Measurements from ENCODE around the gene GOLGA5.
"Not testable (repeated sequence)": the region's sequence is repeated elsewhere in the genome, so short reads cannot be mapped to it uniquely, and the experiment has no call there.

The GOLGA5 gene

GRCh38 chr14:92846162-92846897 lies 52.2 kb downstream of the GOLGA5 start:
- H3K9me3 ChIP-seq (ENCODE audit: control insufficient read depth in 1 of 2, low read length in 2 of 2), result no peaks in the 10 kb centered on the region
- no peaks in the 10 kb centered on the region for H3K27me3 ChIP-seq (ENCODE audit: low read depth, low read length)
- H3K4me1 ChIP-seq (ENCODE audit: control insufficient read depth in 1 of 2, insufficient read depth in 2 of 2, low read length in 2 of 2), result peaks cover 0 to under 1% of the 10 kb centered on the region in 2 donors
- H3K27ac ChIP-seq (ENCODE audit: low read length), result no peak overlapping the region
- H3K4me3 ChIP-seq (ENCODE audit: low read depth in 1 of 2, low read length in 2 of 2), result no peak overlapping the region
- H3K36me3 ChIP-seq (ENCODE audit: control insufficient read depth in 1 of 2, insufficient read depth in 2 of 2, low read length in 2 of 2), result peaks cover under 1 to 1% of the 10 kb centered on the region in 2 donors

GRCh38 chr14:92847278-92847677 lies 53.2 kb downstream of the GOLGA5 start:
- H3K9me3 ChIP-seq (ENCODE audit: control insufficient read depth in 1 of 2, low read length in 2 of 2), result no peaks in the 10 kb centered on the region
- no peak overlapping the region for H3K27ac ChIP-seq (ENCODE audit: low read length)
- H3K27me3 ChIP-seq (ENCODE audit: low read depth, low read length), result no peaks in the 10 kb centered on the region
- H3K4me3 ChIP-seq (ENCODE audit: low read depth in 1 of 2, low read length in 2 of 2), result no peak overlapping the region
- H3K4me1 ChIP-seq (ENCODE audit: control insufficient read depth in 1 of 2, insufficient read depth in 2 of 2, low read length in 2 of 2), result no peaks in the 10 kb centered on the region
- no peaks in the 10 kb centered on the region for H3K36me3 ChIP-seq (ENCODE audit: control insufficient read depth in 1 of 2, insufficient read depth in 2 of 2, low read length in 2 of 2)

DNA sequence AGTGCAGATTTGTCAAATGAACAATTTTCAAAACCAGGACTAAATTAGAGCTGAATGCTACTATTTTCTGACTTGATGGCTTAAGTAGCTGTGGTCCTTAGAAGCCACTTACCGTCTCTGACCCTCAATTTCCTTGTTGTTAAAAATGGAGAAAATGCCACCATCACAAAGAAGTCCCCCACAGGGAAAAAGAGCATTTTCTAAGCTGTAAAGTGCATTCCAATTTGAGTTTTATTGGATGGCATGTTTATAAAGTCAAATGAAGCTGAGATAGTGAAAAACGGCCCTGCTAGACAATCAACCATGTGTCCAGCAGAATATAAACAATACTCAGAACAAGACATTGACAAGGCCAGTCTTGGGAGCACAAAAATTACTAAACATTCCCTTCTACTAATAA lies 53.6 kb downstream of the GOLGA5 start:
- Histone ChIP-seq H3K4me1 (ENCODE audit: control insufficient read depth in 1 of 2, insufficient read depth in 2 of 2, low read length in 2 of 2) (no peaks in the 10 kb centered on the region), H3K27ac (ENCODE audit: low read length) (no peak overlapping the region), H3K36me3 (ENCODE audit: control insufficient read depth in 1 of 2, insufficient read depth in 2 of 2, low read length in 2 of 2) (no peaks in the 10 kb centered on the region), H3K4me3 (ENCODE audit: low read depth in 1 of 2, low read length in 2 of 2) (no peak overlapping the region), H3K9me3 (ENCODE audit: control insufficient read depth in 1 of 2, low read length in 2 of 2) (no peaks in the 10 kb centered on the region), H3K27me3 (ENCODE audit: low read depth, low read length) (no peaks in the 10 kb centered on the region)

GRCh38 chr14:92848887-92849286 lies 54.8 kb downstream of the GOLGA5 start:
- H3K27ac ChIP-seq (ENCODE audit: low read length), result no peak overlapping the region
- H3K4me3 ChIP-seq (ENCODE audit: low read depth in 1 of 2, low read length in 2 of 2), result no peak overlapping the region
- H3K27me3 ChIP-seq (ENCODE audit: low read depth, low read length), result no peaks in the 10 kb centered on the region
- no peaks in the 10 kb centered on the region for H3K4me1 ChIP-seq (ENCODE audit: control insufficient read depth in 1 of 2, insufficient read depth in 2 of 2, low read length in 2 of 2)
- H3K9me3 ChIP-seq (ENCODE audit: control insufficient read depth in 1 of 2, low read length in 2 of 2), result peaks cover 0 to 3% of the 10 kb centered on the region in 2 donors
- no peaks in the 10 kb centered on the region for H3K36me3 ChIP-seq (ENCODE audit: control insufficient read depth in 1 of 2, insufficient read depth in 2 of 2, low read length in 2 of 2)

- peaks cover 0 to 3% of the 10 kb centered on the region in 2 donors for H3K9me3 ChIP-seq (ENCODE audit: control insufficient read depth in 1 of 2, low read length in 2 of 2)
- no peak overlapping the region for H3K4me3 ChIP-seq (ENCODE audit: low read depth in 1 of 2, low read length in 2 of 2)
- H3K27me3 ChIP-seq (ENCODE audit: low read depth, low read length), result no peaks in the 10 kb centered on the region
- no peak overlapping the region for H3K27ac ChIP-seq (ENCODE audit: low read length)
- no peaks in the 10 kb centered on the region for H3K36me3 ChIP-seq (ENCODE audit: control insufficient read depth in 1 of 2, insufficient read depth in 2 of 2, low read length in 2 of 2)
- no peaks in the 10 kb centered on the region for H3K4me1 ChIP-seq (ENCODE audit: control insufficient read depth in 1 of 2, insufficient read depth in 2 of 2, low read length in 2 of 2)
Observed at GRCh38 chr14:92850492-92850891, 56.4 kb downstream of the GOLGA5 start.

GRCh38 chr14:92853136-92853535 lies 59.0 kb downstream of the GOLGA5 start:
- H3K27ac ChIP-seq (ENCODE audit: low read length); H3K36me3 ChIP-seq (ENCODE audit: control insufficient read depth in 1 of 2, insufficient read depth in 2 of 2, low read length in 2 of 2); H3K4me1 ChIP-seq (ENCODE audit: control insufficient read depth in 1 of 2, insufficient read depth in 2 of 2, low read length in 2 of 2); H3K4me3 ChIP-seq (ENCODE audit: low read depth in 1 of 2, low read length in 2 of 2); H3K27me3 ChIP-seq (ENCODE audit: low read depth, low read length); H3K9me3 ChIP-seq (ENCODE audit: control insufficient read depth in 1 of 2, low read length in 2 of 2): not testable (repeated sequence)

- H3K9me3 ChIP-seq (ENCODE audit: control insufficient read depth in 1 of 2, low read length in 2 of 2), result no peaks in the 10 kb centered on the region
- no peak overlapping the region for H3K4me3 ChIP-seq (ENCODE audit: low read depth in 1 of 2, low read length in 2 of 2)
Observed at GRCh38 chr14:92860049-92860840, 66.1 kb downstream of the GOLGA5 start.

GRCh38 chr14:92861856-92862745 lies 68.0 kb downstream of the GOLGA5 start:
- no peaks in the 10 kb centered on the region for H3K27me3 ChIP-seq (ENCODE audit: low read depth, low read length)
- H3K27ac ChIP-seq (ENCODE audit: low read length), result no peak overlapping the region
- H3K9me3 ChIP-seq (ENCODE audit: control insufficient read depth in 1 of 2, low read length in 2 of 2), result peaks cover 0 to 4% of the 10 kb centered on the region in 2 donors
- H3K4me1 ChIP-seq (ENCODE audit: control insufficient read depth in 1 of 2, insufficient read depth in 2 of 2, low read length in 2 of 2), result no peaks in the 10 kb centered on the region
- no peak overlapping the region for H3K4me3 ChIP-seq (ENCODE audit: low read depth in 1 of 2, low read length in 2 of 2)
- no peaks in the 10 kb centered on the region for H3K36me3 ChIP-seq (ENCODE audit: control insufficient read depth in 1 of 2, insufficient read depth in 2 of 2, low read length in 2 of 2)

More at GRCh38 chr14:92860049-92860840, 66.1 kb downstream of the GOLGA5 start:
- H3K4me1 ChIP-seq (ENCODE audit: control insufficient read depth in 1 of 2, insufficient read depth in 2 of 2, low read length in 2 of 2), result no peaks in the 10 kb centered on the region
- no peaks in the 10 kb centered on the region for H3K36me3 ChIP-seq (ENCODE audit: control insufficient read depth in 1 of 2, insufficient read depth in 2 of 2, low read length in 2 of 2)
- no peaks in the 10 kb centered on the region for H3K27me3 ChIP-seq (ENCODE audit: low read depth, low read length)
- no peak overlapping the region for H3K27ac ChIP-seq (ENCODE audit: low read length)

GRCh38 chr14:92863286-92864080 lies 69.4 kb downstream of the GOLGA5 start:
- Histone ChIP-seq H3K27ac (ENCODE audit: low read length) (no peak overlapping the region), H3K9me3 (ENCODE audit: control insufficient read depth in 1 of 2, low read length in 2 of 2) (peaks cover 0 to 4% of the 10 kb centered on the region in 2 donors), H3K4me3 (ENCODE audit: low read depth in 1 of 2, low read length in 2 of 2) (no peak overlapping the region), H3K36me3 (ENCODE audit: control insufficient read depth in 1 of 2, insufficient read depth in 2 of 2, low read length in 2 of 2) (no peaks in the 10 kb centered on the region), H3K4me1 (ENCODE audit: control insufficient read depth in 1 of 2, insufficient read depth in 2 of 2, low read length in 2 of 2) (no peaks in the 10 kb centered on the region), H3K27me3 (ENCODE audit: low read depth, low read length) (no peaks in the 10 kb centered on the region)

DNA sequence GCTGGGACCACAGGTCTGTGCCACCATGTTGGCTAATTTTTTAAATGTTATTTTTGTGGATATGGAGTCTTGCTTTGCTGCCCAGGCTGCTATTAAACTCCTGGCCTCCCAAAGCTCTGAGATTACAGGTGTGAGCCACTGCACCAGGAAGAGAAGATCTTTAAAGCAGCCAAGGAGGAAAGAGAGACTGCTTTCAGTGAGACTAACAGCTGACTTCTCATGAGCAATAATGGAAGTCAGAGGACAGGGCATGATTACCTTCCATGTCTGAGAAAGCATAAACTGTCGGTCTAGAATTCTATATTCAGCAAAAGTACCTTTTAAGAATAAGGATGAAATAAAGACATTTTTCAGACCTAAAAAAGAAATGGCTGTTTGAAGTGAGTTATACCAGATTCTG lies 71.6 kb downstream of the GOLGA5 start:
- H3K36me3 ChIP-seq (ENCODE audit: control insufficient read depth in 1 of 2, insufficient read depth in 2 of 2, low read length in 2 of 2), result no peaks in the 10 kb centered on the region
- H3K27ac ChIP-seq (ENCODE audit: low read length), result no peak overlapping the region
- no peaks in the 10 kb centered on the region for H3K27me3 ChIP-seq (ENCODE audit: low read depth, low read length)
- no peak overlapping the region for H3K4me3 ChIP-seq (ENCODE audit: low read depth in 1 of 2, low read length in 2 of 2)
- H3K9me3 ChIP-seq (ENCODE audit: control insufficient read depth in 1 of 2, low read length in 2 of 2), result peaks cover 0 to 4% of the 10 kb centered on the region in 2 donors
- no peaks in the 10 kb centered on the region for H3K4me1 ChIP-seq (ENCODE audit: control insufficient read depth in 1 of 2, insufficient read depth in 2 of 2, low read length in 2 of 2)

All from muscle layer of duodenum (tissue), 2 donors.